Testis (tissue), 2 donors: Measurements from ENCODE around the gene SFRP4.

Experiments
- CTCF ChIP-seq, 3 experiments: fragments of 450-650 bp in 2 of 3; fragments of 200-600 bp in 1 of 3; sonication (generic) in 1 of 3; IDR thresholded peaks; one replicate each; pipeline ENCODE4 v1.5.1; 2016 to 2019; ENCODE audit warnings: antibody characterized with exemption in 3 of 3, mild to moderate bottlenecking in 2 of 3, moderate library complexity in 1 of 3
- POLR2A ChIP-seq: fragments of 450-650 bp; IDR thresholded peaks from one replicate; pipeline ENCODE4 v1.6.1; 2017; ENCODE audit warnings: antibody characterized with exemption, mild to moderate bottlenecking, moderate library complexity

- TF ChIP-seq CTCF (IDR thresholded peaks at IDR 0.05) = peak; percentile 40 to 62 (median 55)
- no peak for TF ChIP-seq POLR2A
Observed at GRCh38 chr7:37901236-37901827, 15.3 kb downstream of the SFRP4 start.
